ENCODE measurements around the gene RBBP5. TPM values are rescaled to one million over a fixed set of nuclear protein-coding genes. Genes with fewer than 3 reads are reported as not detected.

The RBBP5 gene
- polyA plus RNA-seq, 1 donor, result 13.4 TPM

DNA sequence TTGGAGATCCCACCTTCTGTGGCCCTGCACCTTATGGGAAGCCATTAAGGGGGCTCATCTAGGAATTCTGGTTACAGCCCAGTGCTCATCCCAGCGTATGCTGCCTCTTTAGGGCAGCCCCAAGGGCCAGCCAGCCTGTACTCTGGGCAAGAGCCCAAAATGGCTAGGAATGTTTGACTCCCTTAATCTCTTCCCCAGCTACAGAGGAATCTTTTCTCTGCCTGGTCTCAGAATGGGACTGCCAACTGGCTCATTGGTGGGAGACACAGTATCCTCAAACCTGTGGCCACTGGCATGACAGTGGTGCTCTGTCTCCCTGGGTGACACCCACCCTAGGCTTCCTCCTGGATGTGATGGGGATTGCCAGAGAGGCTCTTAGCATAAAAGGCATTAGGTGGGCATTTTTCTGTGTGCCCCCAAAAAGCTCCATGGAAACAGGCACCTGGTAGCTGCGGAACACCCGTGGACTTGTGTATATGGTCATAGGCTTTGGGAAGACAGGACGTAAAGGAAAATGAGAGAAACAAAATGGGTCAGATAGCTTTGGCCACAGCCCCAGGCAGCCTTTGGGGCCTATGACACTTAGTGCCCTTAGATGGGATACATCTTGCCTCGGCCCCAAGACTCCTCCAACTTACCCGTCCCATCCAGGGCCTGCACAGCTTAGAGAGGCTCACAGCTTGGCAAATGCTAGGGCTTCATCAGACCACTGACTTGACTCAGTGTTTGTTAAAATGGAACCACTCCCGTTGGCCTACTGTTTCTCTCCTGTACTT, 44.4 kb downstream of the RBBP5 start:
- H3K27me3 ChIP-seq (ENCODE audit: control insufficient read depth, insufficient read depth, low read length), result no peaks in the 10 kb centered on the region
- no peak for DNase-seq
- H3K27ac ChIP-seq (ENCODE audit: low read length), result no peak overlapping the region
- no peaks in the 10 kb centered on the region for H3K4me1 ChIP-seq (ENCODE audit: control insufficient read depth, insufficient read depth, low read length)
- H3K9me3 ChIP-seq (ENCODE audit: control insufficient read depth, low read depth, low read length), result no peaks in the 10 kb centered on the region
- WGBS (ENCODE audit: insufficient coverage, low lambda C conversion rate), result 100% methylated on average over 1 of the region's 7 CpGs
- H3K4me3 ChIP-seq (ENCODE audit: low read length), result no peak overlapping the region
- no peaks in the 10 kb centered on the region for H3K36me3 ChIP-seq (ENCODE audit: control insufficient read depth, insufficient read depth, low read length)

- Histone ChIP-seq H3K36me3 (ENCODE audit: control insufficient read depth, insufficient read depth, low read length) (no peaks in the 10 kb centered on the region), H3K27ac (ENCODE audit: low read length) (no peak overlapping the region), H3K4me1 (ENCODE audit: control insufficient read depth, insufficient read depth, low read length) (no peaks in the 10 kb centered on the region), H3K9me3 (ENCODE audit: control insufficient read depth, low read depth, low read length) (no peaks in the 10 kb centered on the region), H3K4me3 (ENCODE audit: low read length) (no peak overlapping the region), H3K27me3 (ENCODE audit: control insufficient read depth, insufficient read depth, low read length) (no peaks in the 10 kb centered on the region)
- WGBS (ENCODE audit: insufficient coverage, low lambda C conversion rate), result no CpG with 5 or more reads among the region's 4 CpGs
- no peak for DNase-seq
Measured at GRCh38 chr1:205076245-205076761, 45.5 kb downstream of the RBBP5 start.

DNA sequence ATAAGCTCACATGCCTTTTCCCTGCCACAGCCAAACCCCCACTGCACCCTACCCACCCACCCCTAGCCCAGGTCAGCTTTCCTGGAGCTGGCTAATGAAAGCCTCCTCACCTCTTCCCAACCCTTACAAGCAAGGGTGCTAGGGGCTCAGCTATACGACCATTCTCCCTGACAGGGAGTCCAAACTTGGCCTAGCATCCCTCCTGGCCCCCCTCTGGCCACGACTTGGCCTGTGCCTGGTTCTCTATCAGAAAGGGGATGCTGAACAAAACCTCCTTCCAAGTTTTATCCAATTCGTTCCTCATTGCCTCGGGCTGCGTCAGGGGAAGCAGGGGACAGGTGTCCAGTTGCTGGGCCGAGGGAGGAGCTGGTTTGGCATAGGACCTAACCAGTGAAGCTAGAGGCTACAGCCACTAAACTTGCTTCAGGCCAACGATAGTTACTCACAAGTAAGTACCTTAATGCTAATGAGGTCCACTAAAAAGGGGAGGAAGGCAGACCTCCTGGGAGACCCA, 46.1 kb downstream of the RBBP5 start:
- Histone ChIP-seq H3K9me3 (ENCODE audit: control insufficient read depth, low read depth, low read length) (no peaks in the 10 kb centered on the region), H3K27me3 (ENCODE audit: control insufficient read depth, insufficient read depth, low read length) (no peaks in the 10 kb centered on the region), H3K36me3 (ENCODE audit: control insufficient read depth, insufficient read depth, low read length) (no peaks in the 10 kb centered on the region), H3K4me3 (ENCODE audit: low read length) (no peak overlapping the region), H3K4me1 (ENCODE audit: control insufficient read depth, insufficient read depth, low read length) (no peaks in the 10 kb centered on the region), H3K27ac (ENCODE audit: low read length) (no peak overlapping the region)
- no CpG with 5 or more reads among the region's 7 CpGs for WGBS (ENCODE audit: insufficient coverage, low lambda C conversion rate)
- no peak for DNase-seq

- H3K9me3 ChIP-seq (ENCODE audit: control insufficient read depth, low read depth, low read length), result no peaks in the 10 kb centered on the region
- WGBS (ENCODE audit: insufficient coverage, low lambda C conversion rate), result no CpG with 5 or more reads among the region's 7 CpGs
- no peak for DNase-seq
- H3K27me3 ChIP-seq (ENCODE audit: control insufficient read depth, insufficient read depth, low read length), result no peaks in the 10 kb centered on the region
- no peaks in the 10 kb centered on the region for H3K36me3 ChIP-seq (ENCODE audit: control insufficient read depth, insufficient read depth, low read length)
- H3K4me3 ChIP-seq (ENCODE audit: low read length), result no peak overlapping the region
- H3K4me1 ChIP-seq (ENCODE audit: control insufficient read depth, insufficient read depth, low read length), result no peaks in the 10 kb centered on the region
- H3K27ac ChIP-seq (ENCODE audit: low read length), result no peak overlapping the region
Measured at GRCh38 chr1:205074513-205074912, 47.3 kb downstream of the RBBP5 start.

- H3K4me1 ChIP-seq (ENCODE audit: control insufficient read depth, insufficient read depth, low read length), result no peaks in the 10 kb centered on the region
- H3K9me3 ChIP-seq (ENCODE audit: control insufficient read depth, low read depth, low read length), result no peaks in the 10 kb centered on the region
- H3K27me3 ChIP-seq (ENCODE audit: control insufficient read depth, insufficient read depth, low read length), result no peaks in the 10 kb centered on the region
- no peak overlapping the region for H3K27ac ChIP-seq (ENCODE audit: low read length)
- no peak overlapping the region for H3K4me3 ChIP-seq (ENCODE audit: low read length)
- no CpG with 5 or more reads among the region's 11 CpGs for WGBS (ENCODE audit: insufficient coverage, low lambda C conversion rate)
- no peaks in the 10 kb centered on the region for H3K36me3 ChIP-seq (ENCODE audit: control insufficient read depth, insufficient read depth, low read length)
- DNase-seq, result no peak
Measured at GRCh38 chr1:205074084-205074483, 47.7 kb downstream of the RBBP5 start.

- no peak overlapping the region for H3K4me3 ChIP-seq (ENCODE audit: low read length)
- no peaks in the 10 kb centered on the region for H3K27me3 ChIP-seq (ENCODE audit: control insufficient read depth, insufficient read depth, low read length)
- H3K9me3 ChIP-seq (ENCODE audit: control insufficient read depth, low read depth, low read length), result no peaks in the 10 kb centered on the region
- DNase-seq, result no peak
- WGBS (ENCODE audit: insufficient coverage, low lambda C conversion rate), result no CpG with 5 or more reads among the region's 12 CpGs
- H3K27ac ChIP-seq (ENCODE audit: low read length), result no peak overlapping the region
- no peaks in the 10 kb centered on the region for H3K36me3 ChIP-seq (ENCODE audit: control insufficient read depth, insufficient read depth, low read length)
- no peaks in the 10 kb centered on the region for H3K4me1 ChIP-seq (ENCODE audit: control insufficient read depth, insufficient read depth, low read length)
Measured at GRCh38 chr1:205073511-205073910, 48.3 kb downstream of the RBBP5 start.

DNA sequence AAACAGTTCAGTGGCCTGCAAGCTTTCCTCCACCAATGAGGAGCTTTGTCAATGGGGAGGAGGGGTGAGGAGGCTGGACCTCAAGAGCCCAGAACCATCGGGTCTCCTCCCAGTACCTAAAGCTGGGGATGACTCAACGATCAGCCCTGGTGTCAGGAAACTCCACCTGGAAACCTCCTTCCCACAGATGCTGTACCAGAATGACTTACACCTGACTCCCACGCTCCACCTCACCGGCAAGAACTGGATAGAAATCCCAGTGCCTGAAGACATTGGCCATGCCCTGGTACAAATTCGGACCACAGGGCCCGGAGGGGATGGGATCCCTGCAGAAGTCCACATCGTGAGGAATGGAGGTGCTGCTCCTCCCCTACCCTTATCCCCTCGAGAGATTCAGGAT, 48.9 kb downstream of the RBBP5 start:
- no peaks in the 10 kb centered on the region for H3K4me1 ChIP-seq (ENCODE audit: control insufficient read depth, insufficient read depth, low read length)
- no peak for DNase-seq

GRCh38 chr1:205072286-205072685, 49.5 kb downstream of the RBBP5 start:
- Histone ChIP-seq H3K4me1 (ENCODE audit: control insufficient read depth, insufficient read depth, low read length) (no peaks in the 10 kb centered on the region), H3K9me3 (ENCODE audit: control insufficient read depth, low read depth, low read length) (no peaks in the 10 kb centered on the region)
- DNase-seq, result no peak

More for the DNA sequence above, 48.9 kb downstream of the RBBP5 start:
- Histone ChIP-seq H3K4me3 (ENCODE audit: low read length) (no peak overlapping the region), H3K27ac (ENCODE audit: low read length) (no peak overlapping the region), H3K36me3 (ENCODE audit: control insufficient read depth, insufficient read depth, low read length) (no peaks in the 10 kb centered on the region), H3K27me3 (ENCODE audit: control insufficient read depth, insufficient read depth, low read length) (no peaks in the 10 kb centered on the region), H3K9me3 (ENCODE audit: control insufficient read depth, low read depth, low read length) (no peaks in the 10 kb centered on the region)
- no CpG with 5 or more reads among the region's 8 CpGs for WGBS (ENCODE audit: insufficient coverage, low lambda C conversion rate)

DNA sequence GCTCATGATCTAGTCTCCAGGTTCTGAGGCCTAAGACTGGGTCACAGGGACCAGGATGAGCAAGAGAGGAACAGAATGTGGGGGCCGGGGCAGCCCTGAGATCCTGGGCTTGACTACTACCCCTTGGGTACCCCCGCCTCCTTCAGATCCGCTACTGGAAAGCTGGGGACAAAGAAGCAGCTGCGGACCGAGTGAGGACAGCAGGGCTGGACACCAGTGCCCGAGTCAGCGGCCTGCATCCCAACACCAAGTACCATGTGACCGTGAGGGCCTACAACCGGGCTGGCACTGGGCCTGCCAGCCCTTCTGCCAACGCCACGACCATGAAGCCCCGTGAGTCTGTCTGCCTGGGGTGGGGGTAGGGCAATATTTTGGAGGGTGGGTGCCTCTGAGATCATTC, 50.0 kb downstream of the RBBP5 start:
- H3K27me3 ChIP-seq (ENCODE audit: control insufficient read depth, insufficient read depth, low read length), result no peaks in the 10 kb centered on the region
- no peak for DNase-seq
- no peak overlapping the region for H3K27ac ChIP-seq (ENCODE audit: low read length)
- no CpG with 5 or more reads among the region's 12 CpGs for WGBS (ENCODE audit: insufficient coverage, low lambda C conversion rate)
- no peaks in the 10 kb centered on the region for H3K36me3 ChIP-seq (ENCODE audit: control insufficient read depth, insufficient read depth, low read length)
- H3K9me3 ChIP-seq (ENCODE audit: control insufficient read depth, low read depth, low read length), result no peaks in the 10 kb centered on the region
- H3K4me3 ChIP-seq (ENCODE audit: low read length), result no peak overlapping the region
- H3K4me1 ChIP-seq (ENCODE audit: control insufficient read depth, insufficient read depth, low read length), result no peaks in the 10 kb centered on the region

More at GRCh38 chr1:205072286-205072685, 49.5 kb downstream of the RBBP5 start:
- WGBS (ENCODE audit: insufficient coverage, low lambda C conversion rate), result no CpG with 5 or more reads among the region's 9 CpGs
- Histone ChIP-seq H3K27ac (ENCODE audit: low read length) (no peak overlapping the region), H3K4me3 (ENCODE audit: low read length) (no peak overlapping the region), H3K36me3 (ENCODE audit: control insufficient read depth, insufficient read depth, low read length) (no peaks in the 10 kb centered on the region), H3K27me3 (ENCODE audit: control insufficient read depth, insufficient read depth, low read length) (no peaks in the 10 kb centered on the region)

DNA sequence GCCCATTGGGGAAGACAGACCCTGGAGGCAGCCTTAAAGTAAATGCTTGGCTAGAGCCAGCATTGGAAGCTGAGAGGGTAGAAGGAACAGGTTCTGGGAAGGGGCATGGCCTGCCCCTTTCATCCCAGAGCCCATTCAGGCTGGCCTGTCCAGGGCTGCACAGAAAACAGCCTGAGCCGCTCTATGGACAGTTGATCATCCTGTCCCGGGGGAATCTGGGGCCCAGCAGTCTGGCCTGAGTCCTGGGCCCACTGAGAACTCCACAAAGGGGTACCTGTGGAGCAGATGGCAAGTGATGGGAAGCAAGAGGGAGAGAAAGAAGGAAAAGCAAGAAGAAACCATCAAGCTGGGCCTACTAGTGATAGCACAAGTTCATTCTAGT, 50.8 kb downstream of the RBBP5 start:
- WGBS (ENCODE audit: insufficient coverage, low lambda C conversion rate), result no CpG with 5 or more reads among the region's 2 CpGs
- H3K27me3 ChIP-seq (ENCODE audit: control insufficient read depth, insufficient read depth, low read length), result no peaks in the 10 kb centered on the region
- no peak overlapping the region for H3K4me3 ChIP-seq (ENCODE audit: low read length)
- H3K36me3 ChIP-seq (ENCODE audit: control insufficient read depth, insufficient read depth, low read length), result no peaks in the 10 kb centered on the region
- no peaks in the 10 kb centered on the region for H3K4me1 ChIP-seq (ENCODE audit: control insufficient read depth, insufficient read depth, low read length)
- no peak for DNase-seq
- H3K9me3 ChIP-seq (ENCODE audit: control insufficient read depth, low read depth, low read length), result no peaks in the 10 kb centered on the region
- H3K27ac ChIP-seq (ENCODE audit: low read length), result no peak overlapping the region

Measured in large intestine (tissue), 3 donors.